Skin of body (tissue), 2 donors: ENCODE data around the gene CDK16. TPM values are rescaled to one million over a fixed set of nuclear protein-coding genes. Genes with fewer than 3 reads are reported as not detected.

Source experiments
- DNase-seq: peaks from one replicate; lab custom pipeline; 2025; lab: John Stamatoyannopoulos, UW
- total RNA-seq: library from RNA; depleted of rRNA; stranded (reverse); fragments of >200 nt; gene quantifications from one replicate; pipeline ENCODE4 v1.2.3, GENCODE V29; 2014

The CDK16 gene
- total RNA-seq, 1 donor from 2014 or later = 38.7 TPM

DNA sequence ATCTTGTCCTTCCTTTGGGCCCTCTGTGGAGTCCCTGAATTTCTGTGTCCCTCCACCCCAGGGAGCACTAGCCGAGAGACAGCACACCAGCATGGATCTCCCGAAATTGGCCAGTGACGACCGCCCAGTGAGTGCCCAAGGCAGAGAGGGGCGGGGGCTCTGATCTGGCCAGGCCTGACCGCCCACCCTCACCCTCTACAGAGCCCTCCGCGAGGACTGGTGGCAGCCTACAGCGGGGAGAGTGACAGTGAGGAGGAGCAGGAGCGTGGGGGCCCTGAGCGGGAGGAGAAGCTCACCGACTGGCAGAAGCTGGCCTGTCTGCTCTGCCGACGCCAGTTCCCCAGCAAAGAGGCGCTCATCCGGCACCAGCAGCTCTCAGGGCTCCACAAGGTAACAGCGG, 33.2 kb upstream of the CDK16 start:
- no peak for DNase-seq

- no peak for DNase-seq
Observed at GRCh38 chrX:47186096-47186740, 32.3 kb upstream of the CDK16 start.

DNA sequence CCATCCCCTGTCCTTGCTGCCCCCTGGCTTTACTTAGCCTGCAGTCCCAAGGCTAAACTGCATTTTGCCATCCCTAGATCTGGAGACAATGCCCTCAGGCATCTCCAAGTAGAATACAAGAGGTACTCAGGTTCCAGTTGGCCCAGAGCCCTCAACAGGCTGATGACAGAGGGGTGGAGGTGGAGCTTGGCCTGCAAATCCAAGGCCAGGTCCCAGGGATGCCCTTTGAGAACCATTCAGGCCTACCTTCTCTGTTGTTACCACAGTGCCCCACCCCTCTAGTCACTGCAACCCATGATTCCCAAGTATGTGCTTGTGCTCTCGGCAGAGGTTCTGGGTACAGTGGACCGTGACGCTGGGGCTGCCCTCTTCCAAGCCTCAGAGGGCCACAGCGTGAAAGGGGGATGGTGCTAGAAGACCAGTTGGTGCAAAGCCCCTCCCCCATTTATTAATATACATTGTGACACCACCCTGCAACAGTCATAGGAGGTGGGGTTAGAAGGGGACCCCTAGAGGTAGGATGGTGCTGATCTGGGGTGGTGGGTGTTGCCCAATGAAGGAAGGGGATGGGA, 31.3 kb upstream of the CDK16 start:
- no peak for DNase-seq

- no peak for DNase-seq
Observed at GRCh38 chrX:47189906-47190305, 28.6 kb upstream of the CDK16 start.

GRCh38 chrX:47190445-47191269, 27.8 kb upstream of the CDK16 start:
- DNase-seq = peak; percentile 76

GRCh38 chrX:47191331-47191730, 27.1 kb upstream of the CDK16 start:
- no peak for DNase-seq

GRCh38 chrX:47191806-47192401, 26.6 kb upstream of the CDK16 start:
- DNase-seq = no peak

DNA sequence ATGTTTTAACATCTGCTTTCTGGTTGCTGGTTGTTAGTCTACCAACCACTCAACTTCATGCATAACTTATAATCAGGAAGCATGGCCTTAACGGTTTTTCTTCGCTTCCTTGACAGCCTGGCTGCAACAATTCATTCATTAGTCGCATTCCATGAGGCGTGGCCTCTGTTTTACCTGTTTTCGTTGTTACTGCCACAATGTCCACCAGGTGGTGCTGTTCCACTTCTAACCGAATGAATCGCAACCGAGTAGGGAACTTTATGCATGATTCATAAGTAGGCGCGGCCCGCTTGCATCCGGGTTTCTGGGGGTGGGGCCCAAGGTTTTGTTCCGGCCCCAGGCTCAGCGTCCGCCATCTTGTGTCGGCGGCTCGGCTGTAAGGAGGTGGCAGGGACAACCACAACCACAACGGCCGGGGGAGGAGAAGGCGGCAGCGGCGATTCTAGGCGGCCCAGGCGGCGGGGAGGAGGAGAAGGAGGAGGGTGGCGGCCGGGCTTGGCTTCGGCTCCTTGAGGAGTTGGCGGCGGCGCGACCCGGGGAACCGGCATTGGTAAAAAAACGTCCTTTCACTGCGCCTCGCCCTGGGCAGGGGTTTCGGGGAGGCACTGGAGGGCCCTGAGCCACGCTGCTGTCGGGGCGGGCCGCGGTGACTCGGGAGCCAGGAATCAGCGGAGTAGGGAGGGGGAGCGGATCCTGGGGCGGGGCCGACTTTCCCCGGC, 24.8 kb upstream of the CDK16 start, which contains the start of gene UBA1:
Gene UBA1 (plus strand): TSS at position 355 of the 719 bp plus-strand sequence. CDS start 4,974 bp downstream, outside the sequence.
- peak; percentile 84 for DNase-seq

DNA sequence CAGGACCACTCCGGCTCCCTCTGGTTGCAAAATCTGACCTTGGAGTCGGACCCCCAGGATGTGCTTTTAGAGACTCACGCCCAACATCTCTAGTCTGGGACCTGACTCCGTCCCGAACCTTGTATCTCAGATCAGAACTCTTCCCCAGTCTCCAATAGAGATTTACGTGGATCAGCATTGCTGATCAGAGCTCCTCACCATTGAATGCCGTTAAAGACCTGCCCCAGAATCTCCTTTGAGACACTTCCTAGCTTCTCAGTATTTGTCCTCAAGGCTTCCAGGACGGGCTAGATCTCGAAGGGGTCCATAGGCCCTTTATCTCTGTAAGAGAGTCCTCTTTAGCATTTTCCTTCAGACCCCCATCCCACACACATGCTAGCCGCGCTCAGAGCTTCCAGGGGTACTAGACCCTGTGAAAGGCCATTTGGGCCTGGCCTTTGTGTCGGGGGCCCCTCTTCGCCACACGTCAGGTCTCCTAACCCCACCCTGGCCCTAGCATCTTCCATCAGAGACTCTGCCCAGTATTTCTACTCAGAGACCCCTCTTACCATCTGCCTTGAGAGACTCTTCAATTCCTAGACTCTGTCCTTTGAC, 24.2 kb upstream of the CDK16 start:
- DNase-seq = no peak

GRCh38 chrX:47196098-47196497, 22.4 kb upstream of the CDK16 start:
- DNase-seq = no peak

- no peak for DNase-seq
Observed at GRCh38 chrX:47197526-47197925, 21.0 kb upstream of the CDK16 start.

DNA sequence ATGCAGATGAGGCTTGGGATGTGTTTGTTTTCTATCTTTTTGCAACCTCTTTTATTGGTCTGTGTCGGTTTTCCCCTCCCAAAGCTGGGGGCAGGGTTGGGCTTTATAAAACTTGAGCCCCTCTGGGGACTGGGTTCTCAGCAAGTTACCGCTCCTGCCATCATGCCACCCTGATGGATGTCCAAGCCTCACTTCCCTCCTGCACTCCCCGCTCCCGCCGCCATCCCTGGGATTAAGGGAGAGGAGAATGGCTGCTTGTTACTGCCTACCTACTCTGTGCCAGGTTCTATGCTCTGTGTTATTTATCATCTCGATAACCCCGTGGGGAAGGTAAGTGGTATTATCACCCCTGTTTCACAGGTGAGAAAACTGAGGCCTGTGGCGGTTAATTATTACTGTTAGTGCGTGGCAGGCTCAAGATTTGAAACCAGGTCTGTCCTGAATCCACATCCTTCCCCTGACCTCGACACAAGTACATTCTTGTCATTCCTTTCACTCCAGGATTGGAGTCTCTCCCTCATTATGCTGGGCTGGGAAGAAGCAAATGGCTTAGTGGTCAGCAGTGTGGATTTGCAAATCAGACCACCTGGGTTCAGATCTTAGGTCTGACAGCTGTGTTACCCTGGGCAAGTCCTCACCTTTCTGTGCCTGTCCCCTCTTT, 20.3 kb upstream of the CDK16 start:
- DNase-seq = no peak

DNA sequence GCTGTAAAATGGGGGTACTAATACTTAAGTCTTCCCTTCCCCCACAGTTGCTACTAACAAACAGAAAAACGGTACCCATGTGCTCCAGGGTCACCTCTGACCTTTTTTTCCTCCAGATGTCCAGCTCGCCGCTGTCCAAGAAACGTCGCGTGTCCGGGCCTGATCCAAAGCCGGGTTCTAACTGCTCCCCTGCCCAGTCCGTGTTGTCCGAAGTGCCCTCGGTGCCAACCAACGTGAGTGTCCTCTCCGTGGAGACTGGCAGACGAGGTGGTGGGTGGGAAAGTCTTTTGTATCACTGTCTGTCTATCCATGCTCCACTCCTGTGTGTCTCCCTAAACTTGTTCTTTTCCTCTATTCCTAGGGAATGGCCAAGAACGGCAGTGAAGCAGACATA, 19.8 kb upstream of the CDK16 start:
- no peak for DNase-seq

- no peak for DNase-seq
Observed at GRCh38 chrX:47199286-47199685, 19.2 kb upstream of the CDK16 start.

GRCh38 chrX:47200385-47201150, 17.9 kb upstream of the CDK16 start:
- peak; percentile 53 for DNase-seq

DNA sequence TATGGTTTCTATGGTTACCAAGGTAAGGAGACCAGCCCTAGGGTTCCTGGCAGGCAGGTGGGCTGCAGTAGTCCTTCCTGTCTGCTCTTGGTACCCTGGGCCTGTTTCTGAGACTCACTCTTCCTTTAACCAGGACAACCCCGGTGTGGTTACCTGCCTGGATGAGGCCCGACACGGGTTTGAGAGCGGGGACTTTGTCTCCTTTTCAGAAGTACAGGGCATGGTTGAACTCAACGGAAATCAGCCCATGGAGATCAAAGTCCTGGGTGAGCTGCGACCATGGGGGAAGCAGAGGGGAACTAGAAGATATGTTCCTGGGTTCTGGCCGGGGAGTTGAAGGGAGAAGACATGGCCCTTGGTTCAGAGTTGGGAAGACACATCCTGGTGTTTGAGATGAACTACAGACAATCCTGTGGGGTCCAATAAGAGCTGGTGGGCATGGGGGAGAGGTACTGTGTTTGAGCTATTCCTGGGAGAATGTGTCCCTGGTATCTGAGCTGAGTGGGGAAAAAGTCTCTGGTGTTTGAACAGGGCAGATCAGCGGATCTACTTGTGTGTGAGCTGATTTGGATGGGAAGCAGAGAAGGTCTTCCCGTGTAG, 17.0 kb upstream of the CDK16 start:
- DNase-seq = no peak

- DNase-seq = no peak
Observed at GRCh38 chrX:47202316-47202715, 16.2 kb upstream of the CDK16 start.

GRCh38 chrX:47202877-47203276, 15.6 kb upstream of the CDK16 start:
- DNase-seq = no peak

- DNase-seq = no peak
Observed at GRCh38 chrX:47204970-47205369, 13.5 kb upstream of the CDK16 start.
